Ovary (tissue), 3 donors: ENCODE data around the gene HOXC11.

Experiments
- EP300 ChIP-seq: sonication (generic); formaldehyde crosslinking; IDR thresholded peaks from one replicate; pipeline ENCODE4 v1.6.1; 2017; ENCODE audit warnings: antibody characterized with exemption
- POLR2A ChIP-seq: fragments of 450-650 bp; IDR thresholded peaks from one replicate; pipeline ENCODE4 v1.6.1; 2017; ENCODE audit warnings: antibody characterized with exemption, mild to moderate bottlenecking, moderate library complexity
- TF ChIP-seq, protein P1 (sequence below), 3 donors: fragments of 450-650 bp in 2 of 3; fragments of 200-600 bp in 1 of 3; IDR thresholded peaks; one replicate each; pipeline versions ENCODE4 v1.5.1 to v1.8.0; 2016 to 2022; ENCODE audit warnings: antibody characterized with exemption in 3 of 3, mild to moderate bottlenecking in 1 of 3
- donor health status: DM: no; HTN: no; CAD: no.

DNA sequence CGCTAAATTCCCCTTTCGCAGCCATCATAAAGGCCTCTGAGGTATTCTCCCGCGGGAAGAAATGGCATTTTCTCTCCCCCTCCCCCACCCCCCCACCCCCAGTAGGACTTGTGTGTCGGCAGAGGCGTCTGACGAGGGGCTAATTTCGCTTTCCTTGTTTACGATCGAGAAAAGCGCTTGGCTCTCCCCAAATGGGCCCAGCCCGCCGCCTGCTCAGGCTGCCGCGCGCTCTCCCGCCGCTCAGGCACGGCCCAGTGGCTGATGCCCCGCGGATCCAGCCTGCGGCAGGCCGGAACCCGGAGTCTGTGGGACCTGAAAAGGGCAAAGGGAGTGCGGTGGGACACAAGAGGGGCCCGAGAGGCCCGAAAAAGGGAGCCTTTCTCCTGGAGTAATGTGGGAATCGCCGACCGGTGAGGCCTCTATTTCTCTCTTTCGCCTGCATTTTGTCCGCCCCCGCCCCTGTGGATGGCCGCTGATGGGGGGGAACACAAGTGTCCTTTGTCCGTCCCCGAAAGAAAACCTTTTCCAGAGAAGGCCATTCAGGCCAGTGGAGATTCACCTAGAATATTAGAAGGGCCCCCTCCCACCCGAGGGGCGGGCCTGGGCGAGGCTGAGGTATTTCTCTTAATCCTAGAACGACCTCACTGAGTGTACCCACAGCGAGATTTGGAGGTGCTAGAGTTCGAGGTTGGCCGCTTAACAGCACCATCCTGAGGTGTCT is 46.3 kb downstream of the HOXC11 start:
- TF ChIP-seq EP300 (no peak), POLR2A (no peak)
- TF ChIP-seq, protein P1, sequence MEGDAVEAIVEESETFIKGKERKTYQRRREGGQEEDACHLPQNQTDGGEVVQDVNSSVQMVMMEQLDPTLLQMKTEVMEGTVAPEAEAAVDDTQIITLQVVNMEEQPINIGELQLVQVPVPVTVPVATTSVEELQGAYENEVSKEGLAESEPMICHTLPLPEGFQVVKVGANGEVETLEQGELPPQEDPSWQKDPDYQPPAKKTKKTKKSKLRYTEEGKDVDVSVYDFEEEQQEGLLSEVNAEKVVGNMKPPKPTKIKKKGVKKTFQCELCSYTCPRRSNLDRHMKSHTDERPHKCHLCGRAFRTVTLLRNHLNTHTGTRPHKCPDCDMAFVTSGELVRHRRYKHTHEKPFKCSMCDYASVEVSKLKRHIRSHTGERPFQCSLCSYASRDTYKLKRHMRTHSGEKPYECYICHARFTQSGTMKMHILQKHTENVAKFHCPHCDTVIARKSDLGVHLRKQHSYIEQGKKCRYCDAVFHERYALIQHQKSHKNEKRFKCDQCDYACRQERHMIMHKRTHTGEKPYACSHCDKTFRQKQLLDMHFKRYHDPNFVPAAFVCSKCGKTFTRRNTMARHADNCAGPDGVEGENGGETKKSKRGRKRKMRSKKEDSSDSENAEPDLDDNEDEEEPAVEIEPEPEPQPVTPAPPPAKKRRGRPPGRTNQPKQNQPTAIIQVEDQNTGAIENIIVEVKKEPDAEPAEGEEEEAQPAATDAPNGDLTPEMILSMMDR (IDR thresholded peaks at IDR 0.05) = no peak
